Epidermal melanocyte (primary cell): ENCODE results near the gene PDX1.

Source experiments
- DNase-seq: peaks from one replicate; pipeline ENCODE4 v3.0.0; 2011; ENCODE audit warnings: low spot score; ENCODE audit not compliant: insufficient read length

The PDX1 gene

GRCh38 chr13:27919934-27920676 is at the start of gene PDX1:
PDX1 (plus strand) TSS chr13:27920000; CDS start chr13:27920139, 139 bp downstream.
- no peak for DNase-seq

- no peak for DNase-seq
Observed at GRCh38 chr13:27878274-27878673, 41.5 kb upstream of the PDX1 start.

GRCh38 chr13:27889471-27889870 is 30.3 kb upstream of the PDX1 start:
- no peak for DNase-seq

GRCh38 chr13:27896726-27897125 is 23.1 kb upstream of the PDX1 start:
- DNase-seq = no peak

GRCh38 chr13:27904719-27905118 is 15.1 kb upstream of the PDX1 start:
- DNase-seq = no peak

- no peak for DNase-seq
Observed at GRCh38 chr13:27905650-27906049, 14.2 kb upstream of the PDX1 start.

- DNase-seq = no peak
Observed at GRCh38 chr13:27907121-27907787, 12.5 kb upstream of the PDX1 start.

- no peak for DNase-seq
Observed at GRCh38 chr13:27909378-27909777, 10.4 kb upstream of the PDX1 start.

- DNase-seq = no peak
Observed at GRCh38 chr13:27911521-27911920, 8.3 kb upstream of the PDX1 start.

GRCh38 chr13:27913160-27913559 is 6.6 kb upstream of the PDX1 start:
- DNase-seq = no peak

- DNase-seq = no peak
Observed at GRCh38 chr13:27915301-27916207, 4.2 kb upstream of the PDX1 start.

GRCh38 chr13:27917121-27917947 is 2.5 kb upstream of the PDX1 start:
- no peak for DNase-seq

GRCh38 chr13:27918041-27918917 is 1.5 kb upstream of the PDX1 start:
- DNase-seq = no peak

GRCh38 chr13:27918918-27919658 is 712 bp upstream of the PDX1 start:
- no peak for DNase-seq

- DNase-seq = no peak
Observed at GRCh38 chr13:27919659-27919933, 204 bp upstream of the PDX1 start.

- no peak for DNase-seq
Observed at GRCh38 chr13:27920677-27921420, 1.0 kb downstream of the PDX1 start.

- DNase-seq = no peak
Observed at GRCh38 chr13:27921421-27921960, 1.7 kb downstream of the PDX1 start.
